Panc1 (cell line): ENCODE results near the gene FBXL19. TPM values are rescaled to one million over a fixed set of nuclear protein-coding genes. Genes with fewer than 3 reads are reported as not detected.

ENCODE experiments used
- ATAC-seq: fragments of 200-7000 bp; cut with Tn5 transposase; 2 replicates; pipeline ENCODE4 v1.9.1; 2020; ENCODE audit warnings: mild to moderate bottlenecking, moderate library complexity
- BruUV-seq: library from RNA; stranded (reverse); fragments of 400-500 nt; replicated peaks from 2 replicates; lab custom pipeline; 2021; lab: Mats Ljungman, UMichigan
- CTCF ChIA-PET: fragments of 300-600 bp; sonication (Branson Sonifier 250); formaldehyde crosslinking; loops from one replicate; lab custom pipeline; 2022; ENCODE audit warnings: antibody characterized with exemption; lab: Charles Lee
- POLR2A ChIA-PET: fragments of 300-600 bp; sonication (Branson Sonifier 250); formaldehyde crosslinking; loops from one replicate; lab custom pipeline; 2022; ENCODE audit warnings: antibody characterized with exemption; lab: Charles Lee
- DNase-seq: peaks from one replicate; pipeline ENCODE4 v3.0.0-alpha.2; 2010; ENCODE audit warnings: low read depth, low spot score
- H3K27ac ChIP-seq: 2 replicates; pipeline ENCODE4 v1.5.1; 2011; ENCODE audit warnings: mild to moderate bottlenecking, low read length, inconsistent platforms
- H3K27me3 ChIP-seq: fragments of 200-500 bp; sonication (Bioruptor generic); 2 replicates; pipeline ENCODE4 v1.6.0; 2014; ENCODE audit warnings: low read length, inconsistent platforms; ENCODE audit not compliant: control insufficient read depth, insufficient read depth
- H3K36me3 ChIP-seq: fragments of 200-500 bp; sonication (Bioruptor generic); 2 replicates; pipeline ENCODE4 v1.5.1; 2014; ENCODE audit warnings: inconsistent platforms, mild to moderate bottlenecking, low read length, moderate library complexity; ENCODE audit not compliant: control insufficient read depth, insufficient read depth
- H3K4me1 ChIP-seq: 2 replicates; pipeline ENCODE4 v1.5.1; 2011; ENCODE audit warnings: inconsistent platforms, mild to moderate bottlenecking, low read length, moderate library complexity; ENCODE audit not compliant: control insufficient read depth, insufficient read depth
- H3K4me3 ChIP-seq, 2 experiments: 2 replicates each; pipeline ENCODE4 v1.5.1; 2011 to 2012; ENCODE audit warnings: low read depth in 2 of 2, low read length in 2 of 2, mild to moderate bottlenecking in 2 of 2, inconsistent platforms in 1 of 2, moderate library complexity in 1 of 2
- H3K9me3 ChIP-seq: fragments of 200-500 bp; sonication (Bioruptor generic); 2 replicates; pipeline ENCODE4 v1.5.1; 2014; ENCODE audit warnings: low read depth, mild to moderate bottlenecking, inconsistent platforms, low read length, moderate library complexity; ENCODE audit not compliant: control insufficient read depth, insufficient read depth
- POLR2AphosphoS5 ChIP-seq: IDR thresholded peaks from 2 replicates; pipeline ENCODE4 v1.6.1; 2012; ENCODE audit warnings: mild to moderate bottlenecking, low read depth, low read length, moderate library complexity
- SIN3A ChIP-seq: IDR thresholded peaks from 2 replicates; pipeline ENCODE4 v1.6.1; 2012; ENCODE audit warnings: low read depth, mild to moderate bottlenecking, low read length, moderate library complexity, borderline replicate concordance; ENCODE audit not compliant: insufficient read depth
- TCF7L2 ChIP-seq: IDR thresholded peaks from 2 replicates; pipeline ENCODE4 v1.6.1; 2011; ENCODE audit warnings: mild to moderate bottlenecking, low read depth, low read length, inconsistent platforms
- in situ Hi-C: cut with HindIII; loops from 2 replicates; pipeline ENCODE4 v1.10.0; 2016; ENCODE audit warnings: low sequenced_read_pairs, low pct_unique_long_range_greater_than_20kb
- intact Hi-C: fragments of 100-400 bp; cut with micrococcal nuclease; formaldehyde crosslinking; loops from one replicate; pipeline ENCODE4 v1.10.0; 2022; ENCODE audit not compliant: unreplicated experiment
- total RNA-seq: library from RNA; stranded (reverse); gene quantifications from one replicate; pipeline ENCODE4 v1.2.1, GENCODE V29; 2021; ENCODE audit not compliant: unreplicated experiment
- TF ChIP-seq, protein P1 (sequence below): fragments of 450-650 bp; IDR thresholded peaks from 2 replicates; pipeline ENCODE4 v1.5.1; 2017; ENCODE audit warnings: mild to moderate bottlenecking
- TF ChIP-seq, protein P2 (sequence below), 2 experiments: IDR thresholded peaks; 2 replicates each; pipeline ENCODE4 v1.6.1; 2011 to 2012; ENCODE audit warnings: low read depth in 2 of 2, control low read depth in 1 of 2, low read length in 1 of 2, mild to moderate bottlenecking in 1 of 2, moderate library complexity in 1 of 2; ENCODE audit not compliant: insufficient read depth in 1 of 2

FBXL19 gene
- total RNA-seq, 1 experiment from 2014 or later: 52.3 TPM

DNA sequence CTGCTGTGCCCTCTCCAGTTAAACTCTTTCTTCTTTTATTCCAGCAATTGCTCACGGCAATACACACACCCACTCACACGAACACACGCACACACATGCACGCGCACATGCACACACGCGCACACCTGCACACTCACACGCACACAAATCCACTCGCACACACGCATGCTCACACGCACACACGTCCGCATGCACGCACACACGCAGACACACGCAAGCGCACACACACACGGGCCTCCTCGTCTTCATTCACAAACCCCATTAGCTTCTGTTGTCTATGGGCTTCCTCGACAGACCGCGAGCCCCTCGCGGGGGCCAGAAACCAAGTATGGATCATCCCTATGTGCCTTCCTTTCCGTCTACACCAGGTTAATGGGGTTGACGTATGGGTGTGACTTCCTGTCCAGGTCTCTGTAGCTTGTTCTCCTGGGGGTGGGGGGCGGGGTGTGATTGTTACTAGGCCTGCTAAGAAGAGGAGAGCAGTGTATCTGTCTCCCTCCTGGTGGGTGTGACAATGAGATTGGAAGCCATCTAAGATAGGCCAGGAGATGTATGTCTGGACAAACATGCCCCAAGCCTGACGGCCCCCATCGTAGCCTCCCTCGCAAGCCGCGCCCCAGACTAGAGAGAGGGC is 27.6 kb upstream of the FBXL19 start:
- Histone ChIP-seq H3K27me3 (no peaks in the 10 kb centered on the region), H3K36me3 (no peaks in the 10 kb centered on the region), H3K27ac (peak overlapping the region; percentile 82), H3K9me3 (no peaks in the 10 kb centered on the region), H3K4me1 (peaks cover 24% of the 10 kb centered on the region), H3K4me3 (peak overlapping the region; percentile 51 to 78)
- intact Hi-C loops (no loop called here), in situ Hi-C loops (no loop called here)
- DNase-seq: no peak
- BruUV-seq: no TSS peak
- ChIA-PET POLR2A (no interaction called here), CTCF (interaction anchor here (0.6 kb wide), 1 partner anchor 46 kb away, joined by 3 read pairs; no protein-coding TSS in a partner anchor)
- peak; percentile 0; the same call in 1 of the 2 replicates for ATAC-seq
- TF ChIP-seq, protein P1, sequence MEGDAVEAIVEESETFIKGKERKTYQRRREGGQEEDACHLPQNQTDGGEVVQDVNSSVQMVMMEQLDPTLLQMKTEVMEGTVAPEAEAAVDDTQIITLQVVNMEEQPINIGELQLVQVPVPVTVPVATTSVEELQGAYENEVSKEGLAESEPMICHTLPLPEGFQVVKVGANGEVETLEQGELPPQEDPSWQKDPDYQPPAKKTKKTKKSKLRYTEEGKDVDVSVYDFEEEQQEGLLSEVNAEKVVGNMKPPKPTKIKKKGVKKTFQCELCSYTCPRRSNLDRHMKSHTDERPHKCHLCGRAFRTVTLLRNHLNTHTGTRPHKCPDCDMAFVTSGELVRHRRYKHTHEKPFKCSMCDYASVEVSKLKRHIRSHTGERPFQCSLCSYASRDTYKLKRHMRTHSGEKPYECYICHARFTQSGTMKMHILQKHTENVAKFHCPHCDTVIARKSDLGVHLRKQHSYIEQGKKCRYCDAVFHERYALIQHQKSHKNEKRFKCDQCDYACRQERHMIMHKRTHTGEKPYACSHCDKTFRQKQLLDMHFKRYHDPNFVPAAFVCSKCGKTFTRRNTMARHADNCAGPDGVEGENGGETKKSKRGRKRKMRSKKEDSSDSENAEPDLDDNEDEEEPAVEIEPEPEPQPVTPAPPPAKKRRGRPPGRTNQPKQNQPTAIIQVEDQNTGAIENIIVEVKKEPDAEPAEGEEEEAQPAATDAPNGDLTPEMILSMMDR: no peak
- TF ChIP-seq SIN3A (no peak), TCF7L2 (no peak), POLR2AphosphoS5 (no peak)
- TF ChIP-seq, protein P2, sequence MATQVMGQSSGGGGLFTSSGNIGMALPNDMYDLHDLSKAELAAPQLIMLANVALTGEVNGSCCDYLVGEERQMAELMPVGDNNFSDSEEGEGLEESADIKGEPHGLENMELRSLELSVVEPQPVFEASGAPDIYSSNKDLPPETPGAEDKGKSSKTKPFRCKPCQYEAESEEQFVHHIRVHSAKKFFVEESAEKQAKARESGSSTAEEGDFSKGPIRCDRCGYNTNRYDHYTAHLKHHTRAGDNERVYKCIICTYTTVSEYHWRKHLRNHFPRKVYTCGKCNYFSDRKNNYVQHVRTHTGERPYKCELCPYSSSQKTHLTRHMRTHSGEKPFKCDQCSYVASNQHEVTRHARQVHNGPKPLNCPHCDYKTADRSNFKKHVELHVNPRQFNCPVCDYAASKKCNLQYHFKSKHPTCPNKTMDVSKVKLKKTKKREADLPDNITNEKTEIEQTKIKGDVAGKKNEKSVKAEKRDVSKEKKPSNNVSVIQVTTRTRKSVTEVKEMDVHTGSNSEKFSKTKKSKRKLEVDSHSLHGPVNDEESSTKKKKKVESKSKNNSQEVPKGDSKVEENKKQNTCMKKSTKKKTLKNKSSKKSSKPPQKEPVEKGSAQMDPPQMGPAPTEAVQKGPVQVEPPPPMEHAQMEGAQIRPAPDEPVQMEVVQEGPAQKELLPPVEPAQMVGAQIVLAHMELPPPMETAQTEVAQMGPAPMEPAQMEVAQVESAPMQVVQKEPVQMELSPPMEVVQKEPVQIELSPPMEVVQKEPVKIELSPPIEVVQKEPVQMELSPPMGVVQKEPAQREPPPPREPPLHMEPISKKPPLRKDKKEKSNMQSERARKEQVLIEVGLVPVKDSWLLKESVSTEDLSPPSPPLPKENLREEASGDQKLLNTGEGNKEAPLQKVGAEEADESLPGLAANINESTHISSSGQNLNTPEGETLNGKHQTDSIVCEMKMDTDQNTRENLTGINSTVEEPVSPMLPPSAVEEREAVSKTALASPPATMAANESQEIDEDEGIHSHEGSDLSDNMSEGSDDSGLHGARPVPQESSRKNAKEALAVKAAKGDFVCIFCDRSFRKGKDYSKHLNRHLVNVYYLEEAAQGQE (IDR thresholded peaks at IDR 0.05; ENCODE audit: insufficient read depth in 1 of 2, low read depth in 2 of 2, low read length in 1 of 2): no peak

GRCh38 chr16:30896261-30896888 is 27.0 kb upstream of the FBXL19 start, which contains the start of gene CTF1:
TSS of gene CTF1 (plus strand) at chr16:30896614. CDS start at chr16:30896644, 30 bp downstream.
- intact Hi-C loops: no loop called here
- in situ Hi-C loops: no loop called here
- Histone ChIP-seq H3K36me3 (no peaks in the 10 kb centered on the region), H3K4me1 (peaks cover 24% of the 10 kb centered on the region), H3K9me3 (no peaks in the 10 kb centered on the region), H3K27ac (peak within 1 kb of the TSS; percentile 82), H3K4me3 (peak within 1 kb of the TSS; percentile 51 to 78), H3K27me3 (no peaks in the 10 kb centered on the region)
- ATAC-seq: peak; percentile 62
- DNase-seq: no peak
- POLR2A ChIA-PET: interaction anchor here (0.7 kb wide), 1 partner anchor 66 kb away, joined by 3 read pairs; no protein-coding TSS in a partner anchor
- no peak for TF ChIP-seq TCF7L2
- TF ChIP-seq POLR2AphosphoS5: no peak
- no peak for TF ChIP-seq SIN3A
- TF ChIP-seq, protein P1: no peak
- TF ChIP-seq, protein P2 (IDR thresholded peaks at IDR 0.05; ENCODE audit: insufficient read depth in 1 of 2, low read depth in 2 of 2, low read length in 1 of 2): no peak
- CTCF ChIA-PET: interaction anchor here (0.6 kb wide), 2 partner anchors 11 to 45 kb away, joined by 3 to 4 read pairs; no protein-coding TSS in a partner anchor
- no TSS peak for BruUV-seq
